ENCODE measurements around the gene SLC17A1.
A peak's percentile ranks its signal among the peaks of the same experiment; 100 is the strongest.
"Not testable (repeated sequence)": the region's sequence is repeated elsewhere in the genome, so short reads cannot be mapped to it uniquely, and the experiment has no call there.

SLC17A1 gene

GRCh38 chr6:25777031-25777430 lies 54.8 kb downstream of the SLC17A1 start:
- peak; percentile 28 to 87 for DNase-seq (ENCODE audit: low read depth in 1 of 2, low spot score in 1 of 2)
- in situ Hi-C loops (cut with HindIII; ENCODE audit: low pct_unique_long_range_greater_than_20kb, low sequenced_read_pairs): no loop called here

DNA sequence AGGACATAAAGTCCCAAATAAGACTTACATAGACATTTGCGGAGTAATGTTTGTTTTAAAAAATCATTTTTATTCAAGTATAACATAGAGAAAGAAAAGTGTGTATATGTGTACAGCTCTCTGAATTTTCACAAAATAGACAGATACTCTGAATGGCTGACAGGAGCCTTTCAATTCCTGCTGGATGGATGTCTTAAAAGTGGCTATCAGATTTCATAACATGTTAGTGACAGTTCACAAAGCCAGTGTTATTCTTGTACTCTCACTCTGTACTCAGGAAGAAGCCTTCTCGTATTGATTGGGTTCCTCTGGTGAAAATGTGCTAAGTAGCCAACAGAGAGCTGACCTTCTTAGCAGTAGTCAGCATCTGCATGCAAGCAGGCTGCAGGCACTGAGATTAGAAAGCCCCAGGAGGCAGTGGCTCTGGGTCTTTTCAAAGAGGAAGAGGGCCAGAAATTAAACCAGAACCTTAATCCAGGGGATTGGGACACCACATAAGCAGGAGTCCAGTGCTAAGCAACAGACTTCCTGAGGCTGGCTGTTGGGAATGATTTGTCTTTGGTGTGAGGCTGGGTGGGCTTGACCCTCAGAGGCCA lies 57.6 kb downstream of the SLC17A1 start:
- in situ Hi-C loops (cut with HindIII; ENCODE audit: low pct_unique_long_range_greater_than_20kb, low sequenced_read_pairs): no loop called here
- no peak for TF ChIP-seq JUND (IDR thresholded peaks at IDR 0.05; ENCODE audit: low read depth)

More at GRCh38 chr6:25777031-25777430, 54.8 kb downstream of the SLC17A1 start:
- TF ChIP-seq JUND (IDR thresholded peaks at IDR 0.05; ENCODE audit: low read depth): no peak

GRCh38 chr6:25769983-25770382 lies 61.9 kb downstream of the SLC17A1 start:
- in situ Hi-C loops (cut with HindIII; ENCODE audit: low pct_unique_long_range_greater_than_20kb, low sequenced_read_pairs): no loop called here
- TF ChIP-seq JUND (IDR thresholded peaks at IDR 0.05; ENCODE audit: low read depth): no peak
- DNase-seq (ENCODE audit: low read depth in 1 of 2, low spot score in 1 of 2): peak; percentile 28 to 93

More for the DNA sequence above, 57.6 kb downstream of the SLC17A1 start:
- DNase-seq (ENCODE audit: low read depth in 1 of 2, low spot score in 1 of 2): no peak

- no peak for TF ChIP-seq JUND (IDR thresholded peaks at IDR 0.05; ENCODE audit: low read depth)
- in situ Hi-C loops (cut with HindIII; ENCODE audit: low pct_unique_long_range_greater_than_20kb, low sequenced_read_pairs): no loop called here
- no peak for DNase-seq (ENCODE audit: low read depth in 1 of 2, low spot score in 1 of 2)
Measured at GRCh38 chr6:25768566-25768965, 63.3 kb downstream of the SLC17A1 start.

DNA sequence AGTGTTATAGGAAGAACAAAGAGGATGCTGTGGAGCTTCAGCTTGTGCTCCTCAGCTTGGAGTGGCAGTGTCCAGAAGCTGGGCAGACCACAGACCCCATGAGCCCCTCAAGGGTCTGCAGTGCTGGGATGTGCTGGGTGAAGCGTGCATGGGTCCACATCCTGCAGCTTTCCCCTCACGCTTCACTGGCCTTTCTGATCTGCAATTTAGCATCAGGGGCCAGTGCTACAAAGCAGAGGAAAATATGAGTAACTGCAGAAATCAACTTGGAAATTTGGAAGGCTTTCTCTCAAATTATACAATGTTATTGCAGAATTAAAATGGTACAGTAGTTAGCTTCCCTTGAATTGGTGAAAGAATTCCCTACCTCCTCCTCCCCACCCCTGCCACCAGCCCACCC lies 67.2 kb downstream of the SLC17A1 start:
- in situ Hi-C loops (cut with HindIII; ENCODE audit: low pct_unique_long_range_greater_than_20kb, low sequenced_read_pairs): no loop called here
- no peak for TF ChIP-seq JUND (IDR thresholded peaks at IDR 0.05; ENCODE audit: low read depth)
- no peak for DNase-seq (ENCODE audit: low read depth in 1 of 2, low spot score in 1 of 2)

DNA sequence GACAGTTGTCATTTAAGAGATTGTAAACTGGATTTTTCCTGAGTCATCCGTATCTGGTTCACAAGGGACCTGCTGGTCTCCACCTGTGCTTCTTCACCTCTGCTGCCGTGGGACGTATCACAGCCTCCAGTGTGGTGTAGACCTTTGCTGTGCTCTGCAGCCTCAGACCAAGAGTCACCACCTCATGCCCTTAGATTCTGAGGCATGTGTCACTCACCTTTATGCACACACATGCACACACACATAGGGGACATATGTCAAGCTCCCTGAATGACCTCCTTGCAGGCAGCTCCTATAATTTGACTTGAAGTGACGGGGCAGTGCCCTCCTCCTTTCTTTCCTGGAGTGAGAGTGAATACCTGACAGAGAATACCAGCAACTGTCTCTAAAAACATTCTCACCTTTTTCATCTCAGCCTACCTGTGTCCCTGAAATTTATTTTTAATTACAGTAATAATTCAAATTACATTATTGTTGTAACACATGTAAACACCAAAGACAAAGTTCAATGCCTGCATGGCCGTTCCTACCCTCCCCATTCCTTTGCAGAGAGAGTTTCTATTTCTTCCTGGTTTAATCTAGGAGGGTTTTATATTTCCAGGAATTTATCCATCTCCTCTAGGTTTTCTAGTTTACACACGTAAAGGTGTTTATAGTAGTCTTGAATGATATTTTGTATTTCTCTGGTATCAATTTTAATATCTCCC lies 73.8 kb downstream of the SLC17A1 start:
- in situ Hi-C loops (cut with HindIII; ENCODE audit: low pct_unique_long_range_greater_than_20kb, low sequenced_read_pairs): no loop called here
- no peak for TF ChIP-seq JUND (IDR thresholded peaks at IDR 0.05; ENCODE audit: low read depth)

DNA sequence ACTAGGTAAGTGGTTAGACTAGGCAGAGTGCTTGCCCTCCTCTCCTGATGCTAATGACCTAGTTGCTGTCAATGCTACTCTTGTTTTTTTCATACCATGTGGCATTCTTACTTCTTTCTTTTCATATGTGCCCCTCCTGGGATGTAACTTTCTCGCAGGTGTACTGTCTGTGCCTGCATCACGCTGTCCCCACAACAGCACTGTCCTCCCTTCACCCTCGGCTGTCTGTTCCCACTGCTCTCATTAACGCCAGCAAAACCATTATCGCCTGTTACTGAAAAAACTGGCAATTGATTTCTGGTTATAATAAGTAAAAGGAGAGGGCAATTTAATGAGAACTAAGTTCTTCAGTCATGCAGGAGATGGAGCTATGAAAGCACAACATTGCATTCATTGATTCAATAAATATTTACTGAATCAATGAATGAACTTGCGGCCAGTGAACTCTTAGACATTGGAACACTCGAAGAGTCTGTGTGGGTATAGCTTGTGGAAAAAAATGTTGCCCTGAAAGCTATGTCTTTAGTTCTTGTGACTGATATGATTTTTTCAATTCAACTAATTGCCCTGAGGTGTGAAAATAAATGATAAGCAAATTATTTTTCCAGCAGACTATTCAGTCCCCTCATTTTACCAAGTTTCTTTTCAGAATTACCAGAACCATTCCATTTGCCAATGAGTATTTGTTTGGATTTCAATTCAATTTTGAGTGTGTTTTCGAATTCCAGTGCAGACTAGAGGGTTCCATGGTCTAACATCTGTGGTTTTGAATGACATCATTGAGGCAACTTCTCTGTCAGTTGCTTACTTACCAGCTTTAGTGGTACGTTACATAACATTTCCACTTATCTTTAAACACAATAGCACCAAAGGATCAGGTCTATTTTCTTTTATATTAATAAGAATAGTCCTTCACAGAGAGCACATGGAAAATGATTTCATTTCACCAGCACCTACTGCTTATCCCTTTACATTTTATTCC lies 75.2 kb downstream of the SLC17A1 start:
- TF ChIP-seq JUND (IDR thresholded peaks at IDR 0.05; ENCODE audit: low read depth): no peak
- DNase-seq (ENCODE audit: low read depth in 1 of 2, low spot score in 1 of 2): no peak
- in situ Hi-C loops (cut with HindIII; ENCODE audit: low pct_unique_long_range_greater_than_20kb, low sequenced_read_pairs): no loop called here

More for the DNA sequence above, 73.8 kb downstream of the SLC17A1 start:
- no peak for DNase-seq (ENCODE audit: low read depth in 1 of 2, low spot score in 1 of 2)

GRCh38 chr6:25755483-25755882 lies 76.4 kb downstream of the SLC17A1 start:
- TF ChIP-seq JUND (IDR thresholded peaks at IDR 0.05; ENCODE audit: low read depth): no peak
- DNase-seq (ENCODE audit: low read depth in 1 of 2, low spot score in 1 of 2): no peak
- in situ Hi-C loops (cut with HindIII; ENCODE audit: low pct_unique_long_range_greater_than_20kb, low sequenced_read_pairs): no loop called here

DNA sequence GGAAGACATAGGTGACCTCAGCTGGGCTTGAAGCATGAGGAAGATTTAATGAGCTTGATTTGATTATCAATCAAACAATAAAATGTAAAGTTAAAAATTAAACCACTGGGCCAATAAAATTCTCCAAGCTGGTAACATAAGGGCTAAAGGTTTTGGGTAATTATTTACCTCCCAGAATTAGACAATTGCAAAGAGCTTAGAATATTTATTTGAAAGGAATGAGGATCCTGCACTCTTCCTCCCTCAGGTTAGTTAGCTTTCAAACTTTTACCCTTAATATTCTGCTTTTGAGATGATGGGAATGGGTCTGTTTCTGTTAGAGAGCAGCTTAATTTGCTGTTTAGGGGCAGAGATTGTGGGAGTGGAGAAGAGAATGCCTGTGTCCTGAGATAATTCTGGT lies 77.3 kb downstream of the SLC17A1 start, which contains the start of gene SLC17A4:
Gene SLC17A4, plus strand, starts transcription at position 208 of the 400 bp plus-strand sequence. CDS start 7,221 bp downstream, outside the sequence.
- TF ChIP-seq JUND (IDR thresholded peaks at IDR 0.05; ENCODE audit: low read depth): no peak
- in situ Hi-C loops (cut with HindIII; ENCODE audit: low pct_unique_long_range_greater_than_20kb, low sequenced_read_pairs): no loop called here
- no peak for DNase-seq (ENCODE audit: low read depth in 1 of 2, low spot score in 1 of 2)

DNA sequence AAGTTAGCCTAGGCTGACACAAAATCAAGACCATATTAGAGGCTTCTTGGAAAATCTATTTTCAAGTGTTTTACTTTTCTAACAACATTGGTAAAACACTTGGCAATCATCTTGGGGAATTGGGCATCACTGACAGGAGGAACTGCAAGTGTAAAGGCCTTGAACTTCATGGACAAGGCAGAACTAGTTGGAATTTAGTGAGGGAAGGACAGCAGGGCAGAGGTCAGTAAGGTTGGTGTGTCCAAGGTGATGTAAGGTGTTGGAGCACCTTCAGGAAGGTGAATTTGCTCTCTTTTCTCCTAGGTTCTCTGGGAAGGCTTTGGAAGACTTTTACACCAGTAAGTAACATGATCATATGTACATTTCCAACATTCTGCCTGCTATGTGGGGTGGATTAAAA lies 78.8 kb downstream of the SLC17A1 start:
- in situ Hi-C loops (cut with HindIII; ENCODE audit: low pct_unique_long_range_greater_than_20kb, low sequenced_read_pairs): no loop called here
- TF ChIP-seq JUND (IDR thresholded peaks at IDR 0.05; ENCODE audit: low read depth): no peak
- DNase-seq (ENCODE audit: low read depth in 1 of 2, low spot score in 1 of 2): no peak

- TF ChIP-seq JUND (IDR thresholded peaks at IDR 0.05; ENCODE audit: low read depth): no peak
- in situ Hi-C loops (cut with HindIII; ENCODE audit: low pct_unique_long_range_greater_than_20kb, low sequenced_read_pairs): no loop called here
- no peak for DNase-seq (ENCODE audit: low read depth in 1 of 2, low spot score in 1 of 2)
Measured at GRCh38 chr6:25750906-25751305, 80.9 kb downstream of the SLC17A1 start.

DNA sequence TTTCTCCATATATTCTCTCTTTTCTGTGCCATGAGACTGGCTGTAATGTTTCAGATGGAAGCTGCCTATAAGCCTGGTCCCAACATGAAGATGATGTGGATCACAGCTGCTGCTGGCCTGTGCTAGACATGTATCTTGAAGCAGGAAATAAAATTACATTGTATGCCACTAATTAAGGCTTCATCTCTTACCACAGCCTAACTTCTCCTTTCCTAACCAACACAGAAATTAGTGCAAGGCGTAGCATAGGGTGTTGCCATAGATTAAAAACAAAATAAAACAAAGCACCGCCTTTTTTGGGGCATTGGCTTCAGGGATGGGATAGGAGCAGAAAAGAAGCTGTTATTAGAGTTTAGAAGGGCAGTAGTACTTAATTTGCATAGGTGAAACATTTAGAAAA lies 82.0 kb downstream of the SLC17A1 start:
- no peak for DNase-seq (ENCODE audit: low read depth in 1 of 2, low spot score in 1 of 2)
- no peak for TF ChIP-seq JUND (IDR thresholded peaks at IDR 0.05; ENCODE audit: low read depth)
- in situ Hi-C loops (cut with HindIII; ENCODE audit: low pct_unique_long_range_greater_than_20kb, low sequenced_read_pairs): no loop called here

- DNase-seq (ENCODE audit: low read depth in 1 of 2, low spot score in 1 of 2); in situ Hi-C loops (cut with HindIII; ENCODE audit: low pct_unique_long_range_greater_than_20kb, low sequenced_read_pairs): not testable (repeated sequence)
Measured at GRCh38 chr6:25748601-25749517, 83.0 kb downstream of the SLC17A1 start.
